ENCODE data around the gene SND1.
A peak's percentile ranks its signal among the peaks of the same experiment; 100 is the strongest.

Gene SND1

GRCh38 chr7:127888825-127889224 lies 236.8 kb downstream of the SND1 start:
- no peak overlapping the region for H2BK5ac ChIP-seq (ENCODE audit: low read depth, low read length, poor library complexity, severe bottlenecking)
- no peak overlapping the region for H3K4ac ChIP-seq (ENCODE audit: low read depth in 1 of 2, low read length in 2 of 2)
- H3K9ac ChIP-seq (ENCODE audit: low read length), result no peak overlapping the region
- no peak overlapping the region for H3K4me3 ChIP-seq (ENCODE audit: insufficient read depth in 1 of 2, low read depth in 1 of 2, low read length in 2 of 2)
- no peak overlapping the region for H2BK15ac ChIP-seq (ENCODE audit: low read depth, poor library complexity, severe bottlenecking)
- no peak overlapping the region for H2AK5ac ChIP-seq (ENCODE audit: low read length, severe bottlenecking)
- no peaks in the 10 kb centered on the region for H3K9me3 ChIP-seq (ENCODE audit: control insufficient read depth, low read length)
- H3K27ac ChIP-seq (ENCODE audit: low read length, poor library complexity, severe bottlenecking), result no peak overlapping the region
- H3K79me1 ChIP-seq (replicated peaks; ENCODE audit: low read length, poor library complexity, severe bottlenecking), result peaks cover 22% of the 10 kb centered on the region
- no peak for DNase-seq
- no peak overlapping the region for H2BK120ac ChIP-seq (ENCODE audit: low read depth, low read length)
- no peak overlapping the region for H4K8ac ChIP-seq (ENCODE audit: low read length)
- H3K18ac ChIP-seq (ENCODE audit: low read depth in 1 of 2, low read length in 2 of 2), result no peak overlapping the region
- 71% methylated on average over 5 of the region's 5 CpGs for WGBS
- H3K4me2 ChIP-seq (ENCODE audit: low read length, poor library complexity, severe bottlenecking), result no peak overlapping the region
- H3K36me3 ChIP-seq (ENCODE audit: control insufficient read depth in 1 of 2, insufficient read depth in 2 of 2, low read depth in 1 of 2, low read length in 2 of 2), result peaks cover 4 to 40% of the 10 kb centered on the region in 2 experiments
- no peaks in the 10 kb centered on the region for H3K27me3 ChIP-seq (ENCODE audit: control insufficient read depth in 1 of 2, insufficient read depth in 1 of 2, low read length in 2 of 2)
- H2BK12ac ChIP-seq (ENCODE audit: low read length in 2 of 2), result no peak overlapping the region
- no peak overlapping the region for H2AFZ ChIP-seq (ENCODE audit: low read depth, low read length)
- H3K14ac ChIP-seq (ENCODE audit: low read length in 2 of 2), result no peak overlapping the region
- no peak overlapping the region for H3K23ac ChIP-seq (ENCODE audit: low read length in 2 of 2)
- H3K4me1 ChIP-seq (ENCODE audit: control insufficient read depth, insufficient read depth, low read depth, low read length), result peaks cover 6% of the 10 kb centered on the region
- H4K91ac ChIP-seq (ENCODE audit: low read length), result no peak overlapping the region

GRCh38 chr7:127889677-127890076 lies 237.7 kb downstream of the SND1 start:
- Histone ChIP-seq H3K4me2 (ENCODE audit: low read length, poor library complexity, severe bottlenecking) (no peak overlapping the region), H3K9ac (ENCODE audit: low read length) (no peak overlapping the region), H2BK5ac (ENCODE audit: low read depth, low read length, poor library complexity, severe bottlenecking) (no peak overlapping the region), H2BK120ac (ENCODE audit: low read depth, low read length) (no peak overlapping the region), H3K18ac (ENCODE audit: low read depth in 1 of 2, low read length in 2 of 2) (no peak overlapping the region), H3K36me3 (ENCODE audit: control insufficient read depth in 1 of 2, insufficient read depth in 2 of 2, low read depth in 1 of 2, low read length in 2 of 2) (peaks cover 4 to 40% of the 10 kb centered on the region in 2 experiments), H3K4me3 (ENCODE audit: insufficient read depth in 1 of 2, low read depth in 1 of 2, low read length in 2 of 2) (no peak overlapping the region), H2BK12ac (ENCODE audit: low read length in 2 of 2) (no peak overlapping the region), H3K9me3 (ENCODE audit: control insufficient read depth, low read length) (no peaks in the 10 kb centered on the region), H4K8ac (ENCODE audit: low read length) (no peak overlapping the region), H3K27me3 (ENCODE audit: control insufficient read depth in 1 of 2, insufficient read depth in 1 of 2, low read length in 2 of 2) (no peaks in the 10 kb centered on the region), H3K4ac (ENCODE audit: low read depth in 1 of 2, low read length in 2 of 2) (no peak overlapping the region), H3K23ac (ENCODE audit: low read length in 2 of 2) (no peak overlapping the region), H3K14ac (ENCODE audit: low read length in 2 of 2) (no peak overlapping the region), H4K91ac (ENCODE audit: low read length) (no peak overlapping the region), H2AK5ac (ENCODE audit: low read length, severe bottlenecking) (no peak overlapping the region), H2AFZ (ENCODE audit: low read depth, low read length) (no peak overlapping the region), H3K27ac (ENCODE audit: low read length, poor library complexity, severe bottlenecking) (no peak overlapping the region), H3K4me1 (ENCODE audit: control insufficient read depth, insufficient read depth, low read depth, low read length) (peaks cover 3% of the 10 kb centered on the region), H2BK15ac (ENCODE audit: low read depth, poor library complexity, severe bottlenecking) (no peak overlapping the region), H3K79me1 (replicated peaks; ENCODE audit: low read length, poor library complexity, severe bottlenecking) (peaks cover 18% of the 10 kb centered on the region)
- DNase-seq, result no peak
- 92% methylated on average over 3 of the region's 3 CpGs for WGBS

- Histone ChIP-seq H2BK120ac (ENCODE audit: low read depth, low read length) (no peak overlapping the region), H3K18ac (ENCODE audit: low read depth in 1 of 2, low read length in 2 of 2) (no peak overlapping the region), H3K4me1 (ENCODE audit: control insufficient read depth, insufficient read depth, low read depth, low read length) (peaks cover 3% of the 10 kb centered on the region), H4K8ac (ENCODE audit: low read length) (no peak overlapping the region), H3K36me3 (ENCODE audit: control insufficient read depth in 1 of 2, insufficient read depth in 2 of 2, low read depth in 1 of 2, low read length in 2 of 2) (peaks cover 4 to 42% of the 10 kb centered on the region in 2 experiments), H3K27ac (ENCODE audit: low read length, poor library complexity, severe bottlenecking) (no peak overlapping the region), H3K9me3 (ENCODE audit: control insufficient read depth, low read length) (no peaks in the 10 kb centered on the region), H3K4ac (ENCODE audit: low read depth in 1 of 2, low read length in 2 of 2) (no peak overlapping the region), H3K9ac (ENCODE audit: low read length) (no peak overlapping the region), H3K14ac (ENCODE audit: low read length in 2 of 2) (no peak overlapping the region), H2AK5ac (ENCODE audit: low read length, severe bottlenecking) (no peak overlapping the region), H3K4me2 (ENCODE audit: low read length, poor library complexity, severe bottlenecking) (no peak overlapping the region), H2BK15ac (ENCODE audit: low read depth, poor library complexity, severe bottlenecking) (no peak overlapping the region), H2AFZ (ENCODE audit: low read depth, low read length) (no peak overlapping the region), H3K23ac (ENCODE audit: low read length in 2 of 2) (no peak overlapping the region), H3K4me3 (ENCODE audit: insufficient read depth in 1 of 2, low read depth in 1 of 2, low read length in 2 of 2) (no peak overlapping the region), H3K79me1 (replicated peaks; ENCODE audit: low read length, poor library complexity, severe bottlenecking) (peaks cover 18% of the 10 kb centered on the region), H2BK5ac (ENCODE audit: low read depth, low read length, poor library complexity, severe bottlenecking) (no peak overlapping the region), H4K91ac (ENCODE audit: low read length) (no peak overlapping the region), H2BK12ac (ENCODE audit: low read length in 2 of 2) (no peak overlapping the region), H3K27me3 (ENCODE audit: control insufficient read depth in 1 of 2, insufficient read depth in 1 of 2, low read length in 2 of 2) (no peaks in the 10 kb centered on the region)
- WGBS, result 60% methylated on average over 2 of the region's 2 CpGs
- DNase-seq, result no peak
Measured at GRCh38 chr7:127890726-127891125, 238.7 kb downstream of the SND1 start.

- no peaks in the 10 kb centered on the region for H3K9me3 ChIP-seq (ENCODE audit: control insufficient read depth, low read length)
- no peak overlapping the region for H3K9ac ChIP-seq (ENCODE audit: low read length)
- DNase-seq, result peak; percentile 51
Measured at GRCh38 chr7:127891144-127891543, 239.2 kb downstream of the SND1 start.

More at GRCh38 chr7:127891144-127891543, 239.2 kb downstream of the SND1 start:
- Histone ChIP-seq H2AK5ac (ENCODE audit: low read length, severe bottlenecking) (no peak overlapping the region), H3K14ac (ENCODE audit: low read length in 2 of 2) (no peak overlapping the region), H3K79me1 (replicated peaks; ENCODE audit: low read length, poor library complexity, severe bottlenecking) (peaks cover 18% of the 10 kb centered on the region), H2BK15ac (ENCODE audit: low read depth, poor library complexity, severe bottlenecking) (no peak overlapping the region), H4K8ac (ENCODE audit: low read length) (no peak overlapping the region), H3K4ac (ENCODE audit: low read depth in 1 of 2, low read length in 2 of 2) (no peak overlapping the region), H3K23ac (ENCODE audit: low read length in 2 of 2) (no peak overlapping the region), H2BK120ac (ENCODE audit: low read depth, low read length) (no peak overlapping the region), H3K27ac (ENCODE audit: low read length, poor library complexity, severe bottlenecking) (no peak overlapping the region), H4K91ac (ENCODE audit: low read length) (no peak overlapping the region), H2AFZ (ENCODE audit: low read depth, low read length) (no peak overlapping the region), H2BK12ac (ENCODE audit: low read length in 2 of 2) (no peak overlapping the region), H3K18ac (ENCODE audit: low read depth in 1 of 2, low read length in 2 of 2) (no peak overlapping the region), H3K4me2 (ENCODE audit: low read length, poor library complexity, severe bottlenecking) (no peak overlapping the region), H3K36me3 (ENCODE audit: control insufficient read depth in 1 of 2, insufficient read depth in 2 of 2, low read depth in 1 of 2, low read length in 2 of 2) (peaks cover 4 to 42% of the 10 kb centered on the region in 2 experiments), H3K4me1 (ENCODE audit: control insufficient read depth, insufficient read depth, low read depth, low read length) (peaks cover 1% of the 10 kb centered on the region), H3K27me3 (ENCODE audit: control insufficient read depth in 1 of 2, insufficient read depth in 1 of 2, low read length in 2 of 2) (no peaks in the 10 kb centered on the region), H3K4me3 (ENCODE audit: insufficient read depth in 1 of 2, low read depth in 1 of 2, low read length in 2 of 2) (no peak overlapping the region), H2BK5ac (ENCODE audit: low read depth, low read length, poor library complexity, severe bottlenecking) (no peak overlapping the region)
- WGBS, result 72% methylated on average over 4 of the region's 4 CpGs
